Natural killer cell treated with Interleukin-12 subunit alpha and Interleukin-12 subunit beta and Interleukin-15 and Interleukin-18, amount 100 ng/mL, for 72 hours (primary cell): ENCODE results near the gene TBC1D17. TPM values are rescaled to one million over a fixed set of nuclear protein-coding genes. Genes with fewer than 3 reads are reported as not detected.
A peak's percentile ranks its signal among the peaks of the same experiment; 100 is the strongest.

Experiments used
- ATAC-seq, 2 donors: fragments of 150-1000 bp; cut with Tn5 transposase in 1 of 2; sonication (Bioruptor Pico), chemical (Tn5 transposase) in 1 of 2; 2 replicates each; pipeline ENCODE4 v1.10.0; 2021
- DNase-seq: peaks from one replicate; pipeline ENCODE4 v3.0.0; 2022; ENCODE audit warnings: low spot score
- H3K27ac Mint-ChIP-seq, 2 donors: 1 replicate in 1 of 2; 2 replicates in 1 of 2; pipeline ENCODE4 v1.8.0; 2022; ENCODE audit warnings: mixed read lengths in 2 of 2, mild to moderate bottlenecking in 1 of 2, moderate library complexity in 1 of 2
- H3K27me3 Mint-ChIP-seq, 2 donors: 1 replicate in 1 of 2; 2 replicates in 1 of 2; pipeline ENCODE4 v1.8.0; 2022; ENCODE audit warnings: mixed read lengths in 2 of 2
- H3K36me3 Mint-ChIP-seq: one replicate; pipeline ENCODE4 v1.8.0; 2022; ENCODE audit warnings: mixed read lengths
- H3K4me1 Mint-ChIP-seq, 2 donors: 1 replicate in 1 of 2; 2 replicates in 1 of 2; pipeline ENCODE4 v1.8.0; 2022; ENCODE audit warnings: low read depth in 2 of 2, mixed read lengths in 2 of 2, mild to moderate bottlenecking in 1 of 2
- H3K4me3 Mint-ChIP-seq: one replicate; pipeline ENCODE4 v1.8.0; 2022; ENCODE audit warnings: mixed read lengths
- H3K9me3 Mint-ChIP-seq: 2 replicates; pipeline ENCODE4 v1.8.0; 2022; ENCODE audit warnings: mixed read lengths
- total RNA-seq, 2 donors: library from RNA; stranded (reverse); gene quantifications; one replicate each; pipeline ENCODE4 v1.2.3, GENCODE V29; 2022

Gene TBC1D17
- total RNA-seq, 2 donors from 2014 or later: 26.0 to 34.0 TPM

- peaks cover 33 to 44% of the 10 kb centered on the region in 2 donors for H3K4me1 Mint-ChIP-seq
- peaks cover 0 to 2% of the 10 kb centered on the region in 2 donors for H3K27me3 Mint-ChIP-seq
- DNase-seq: no peak
- H3K36me3 Mint-ChIP-seq: no peaks in the 10 kb centered on the region
- no peaks in the 10 kb centered on the region for H3K9me3 Mint-ChIP-seq
- ATAC-seq: no peak
- peak overlapping the region; percentile 20 for H3K4me3 Mint-ChIP-seq
- H3K27ac Mint-ChIP-seq: peak overlapping the region; percentile 15
Observed at GRCh38 chr19:49892716-49893115, 15.2 kb downstream of the TBC1D17 start.

GRCh38 chr19:49894011-49894664 is 16.6 kb downstream of the TBC1D17 start:
- Mint-ChIP-seq H3K4me3 (peak overlapping the region; percentile 58), H3K27me3 (peaks cover 0 to 2% of the 10 kb centered on the region in 2 donors), H3K9me3 (no peaks in the 10 kb centered on the region), H3K36me3 (no peaks in the 10 kb centered on the region), H3K27ac (peak overlapping the region in 1 of 2 donors; percentile 89), H3K4me1 (peaks cover 36 to 47% of the 10 kb centered on the region in 2 donors)
- ATAC-seq: no peak
- DNase-seq: no peak

GRCh38 chr19:49894879-49895565 is 17.5 kb downstream of the TBC1D17 start:
- H3K27ac Mint-ChIP-seq: peak overlapping the region in 1 of 2 donors; percentile 89
- ATAC-seq (peak; percentile 26 to 69), DNase-seq (no peak)
- H3K27me3 Mint-ChIP-seq: peaks cover 0 to 2% of the 10 kb centered on the region in 2 donors
- peak overlapping the region; percentile 58 for H3K4me3 Mint-ChIP-seq
- no peaks in the 10 kb centered on the region for H3K9me3 Mint-ChIP-seq
- peaks cover 36 to 47% of the 10 kb centered on the region in 2 donors for H3K4me1 Mint-ChIP-seq
- H3K36me3 Mint-ChIP-seq: no peaks in the 10 kb centered on the region

DNA sequence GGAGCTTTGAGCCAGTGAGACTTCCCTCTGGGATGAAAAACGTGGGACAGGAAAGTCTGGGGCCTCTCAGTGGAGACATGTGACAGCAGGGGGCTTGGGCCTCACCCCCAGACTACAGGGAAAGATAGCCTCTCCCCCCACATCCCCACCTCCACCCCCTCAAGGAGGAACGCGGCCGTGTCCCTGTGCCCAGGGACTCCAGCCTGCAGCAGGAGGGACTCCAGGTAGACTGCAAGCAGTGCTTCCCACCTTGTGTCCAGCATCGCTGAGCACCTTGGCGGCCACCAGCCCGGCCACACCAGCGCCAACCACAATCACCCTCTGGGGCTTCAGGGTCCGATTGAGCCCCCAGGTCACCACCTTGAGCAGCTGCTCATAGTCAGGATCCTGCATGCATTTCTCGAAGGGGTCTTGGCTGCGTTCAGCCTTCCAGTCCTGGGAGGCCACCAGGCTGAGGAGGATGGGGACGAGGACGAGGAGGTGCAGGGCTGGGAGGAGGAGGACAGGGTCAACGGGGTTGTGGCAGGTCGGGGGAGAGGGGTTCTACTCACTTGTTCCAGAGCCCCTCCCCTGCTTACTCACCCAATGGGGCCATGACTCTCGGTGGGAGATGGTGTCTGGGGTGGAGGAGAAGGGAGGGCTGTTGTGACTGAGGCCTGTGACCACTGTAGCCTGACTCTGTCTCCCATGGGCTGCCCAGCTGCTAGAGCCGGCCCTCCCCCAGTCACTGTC is 18.2 kb downstream of the TBC1D17 start:
- no peak for ATAC-seq
- Mint-ChIP-seq H3K4me3 (peak overlapping the region; percentile 91), H3K36me3 (no peaks in the 10 kb centered on the region), H3K4me1 (peaks cover 36 to 46% of the 10 kb centered on the region in 2 donors), H3K9me3 (no peaks in the 10 kb centered on the region), H3K27me3 (peaks cover 0 to 2% of the 10 kb centered on the region in 2 donors), H3K27ac (peak overlapping the region; percentile 80 to 89)
- no peak for DNase-seq

DNA sequence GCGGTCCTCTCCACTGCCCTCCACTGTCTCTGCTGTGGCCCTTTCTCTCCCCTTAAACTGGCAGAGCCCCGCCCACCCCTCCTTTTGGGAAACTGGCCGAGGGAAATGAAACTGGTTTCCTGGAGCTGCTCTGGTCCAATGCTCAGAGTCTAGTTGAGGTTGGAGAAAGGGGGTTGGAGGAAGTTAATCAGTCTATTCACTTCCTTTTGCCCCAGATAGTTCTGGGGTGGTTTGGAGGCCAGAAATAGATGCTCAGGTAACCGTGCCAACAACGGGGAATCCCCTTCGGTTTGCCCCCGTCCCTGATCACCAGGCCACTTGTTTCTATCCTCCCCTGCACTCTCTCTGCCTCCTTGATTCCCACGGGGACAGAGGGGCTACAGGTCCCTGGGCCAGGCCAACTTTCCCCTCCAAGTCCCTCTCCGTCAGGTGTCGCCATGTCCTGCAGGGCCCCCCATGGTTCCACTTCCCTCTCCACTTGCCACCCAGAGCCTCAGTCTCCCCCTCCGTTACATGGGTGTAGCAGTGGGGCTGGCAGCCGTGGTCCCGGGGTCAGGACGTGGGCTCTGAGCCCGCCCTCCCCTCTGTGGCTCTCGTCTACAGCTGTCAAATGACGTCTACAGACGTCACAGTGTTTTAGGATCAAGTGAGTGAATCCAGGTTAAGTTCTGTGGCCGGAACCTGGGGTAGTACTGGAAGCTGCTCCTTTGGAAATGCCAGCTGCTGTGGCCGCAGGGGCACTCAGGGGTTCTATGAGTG is 19.5 kb downstream of the TBC1D17 start, which contains the start of gene IL4I1:
IL4I1 (minus strand) TSS at position 25 of the 759 bp plus-strand sequence. CDS start 727 bp downstream, outside the sequence.
- Mint-ChIP-seq H3K9me3 (no peaks in the 10 kb centered on the region), H3K27ac (peak within 1 kb of the TSS; percentile 80 to 89), H3K27me3 (peaks cover 0 to 2% of the 10 kb centered on the region in 2 donors), H3K4me3 (peak within 1 kb of the TSS; percentile 91), H3K36me3 (no peaks in the 10 kb centered on the region), H3K4me1 (peaks cover 36 to 42% of the 10 kb centered on the region in 2 donors)
- DNase-seq (no peak), ATAC-seq (peak; percentile 43 to 57)

DNA sequence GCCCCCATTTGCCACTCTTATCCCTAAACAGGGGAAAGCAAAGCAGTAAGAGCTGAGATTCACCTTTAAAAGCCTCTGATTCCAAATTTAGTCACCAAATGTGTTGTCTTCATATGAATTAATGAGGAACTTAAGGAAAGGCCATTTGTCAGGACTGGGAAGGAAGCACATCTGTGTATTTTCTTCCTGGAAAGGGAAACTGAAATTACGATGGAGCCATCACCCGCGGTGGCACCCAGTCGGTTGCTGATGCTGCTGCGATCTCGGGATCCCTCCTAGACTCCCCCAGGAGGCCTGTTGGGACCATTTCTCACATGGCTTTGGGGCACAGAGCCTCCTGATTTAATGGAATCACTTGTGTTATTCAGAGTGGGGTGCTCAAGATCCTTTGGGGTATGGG is 26.6 kb downstream of the TBC1D17 start:
- DNase-seq: no peak
- H3K9me3 Mint-ChIP-seq: no peaks in the 10 kb centered on the region
- no peak for ATAC-seq
- H3K27ac Mint-ChIP-seq: no peak overlapping the region
- H3K4me3 Mint-ChIP-seq: no peak overlapping the region
- H3K27me3 Mint-ChIP-seq: no peaks in the 10 kb centered on the region
- no peaks in the 10 kb centered on the region for H3K36me3 Mint-ChIP-seq
- peaks cover 5% of the 10 kb centered on the region in 2 donors for H3K4me1 Mint-ChIP-seq

DNA sequence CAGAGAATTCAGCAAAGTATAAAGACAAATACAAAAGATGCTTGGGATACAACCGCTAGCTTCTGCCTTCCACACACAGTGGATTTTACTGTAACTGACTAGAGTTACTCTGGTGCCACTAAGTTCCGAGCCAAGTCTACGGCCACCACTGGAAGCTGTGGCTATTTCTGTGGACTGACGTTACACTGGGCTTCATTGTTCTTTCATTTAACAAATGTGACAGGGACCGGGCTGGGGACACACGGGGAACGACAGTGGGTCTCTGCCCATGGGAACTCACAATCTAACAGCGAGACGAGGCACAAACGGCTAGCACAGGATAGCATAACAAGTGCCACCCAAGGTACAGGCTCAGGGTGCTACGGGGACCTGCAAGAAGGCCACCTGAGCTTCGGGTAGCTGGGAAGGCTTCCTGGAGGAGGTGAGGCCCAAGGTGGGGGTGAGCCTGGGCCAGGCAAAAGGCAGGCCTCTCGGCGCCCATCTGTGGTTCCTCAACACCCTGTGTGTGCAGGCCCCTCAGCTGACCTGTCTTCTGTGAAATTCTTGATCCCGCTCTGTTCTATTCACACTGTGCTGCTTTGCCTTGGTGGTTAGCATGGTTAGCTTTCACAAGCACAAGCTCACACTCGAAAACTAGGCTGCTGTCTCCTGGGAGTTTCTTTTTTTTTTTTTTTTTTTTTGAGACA is 29.5 kb downstream of the TBC1D17 start:
- Mint-ChIP-seq H3K9me3 (no peaks in the 10 kb centered on the region), H3K27ac (no peak overlapping the region), H3K4me3 (no peak overlapping the region), H3K4me1 (peaks cover 11 to 17% of the 10 kb centered on the region in 2 donors), H3K27me3 (no peaks in the 10 kb centered on the region), H3K36me3 (no peaks in the 10 kb centered on the region)
- DNase-seq: no peak
- no peak for ATAC-seq

GRCh38 chr19:49907745-49908446 is 30.4 kb downstream of the TBC1D17 start:
- no peak for ATAC-seq
- no peaks in the 10 kb centered on the region for H3K27me3 Mint-ChIP-seq
- no peak for DNase-seq
- no peaks in the 10 kb centered on the region for H3K36me3 Mint-ChIP-seq
- H3K27ac Mint-ChIP-seq: no peak overlapping the region
- H3K4me3 Mint-ChIP-seq: no peak overlapping the region
- H3K4me1 Mint-ChIP-seq: peaks cover 14 to 22% of the 10 kb centered on the region in 2 donors
- H3K9me3 Mint-ChIP-seq: no peaks in the 10 kb centered on the region

GRCh38 chr19:49908480-49909420 is 31.2 kb downstream of the TBC1D17 start:
- H3K4me1 Mint-ChIP-seq: peaks cover 20 to 30% of the 10 kb centered on the region in 2 donors
- no peak for ATAC-seq
- no peak overlapping the region for H3K4me3 Mint-ChIP-seq
- no peaks in the 10 kb centered on the region for H3K27me3 Mint-ChIP-seq
- DNase-seq: no peak
- H3K36me3 Mint-ChIP-seq: no peaks in the 10 kb centered on the region
- H3K27ac Mint-ChIP-seq: no peak overlapping the region
- H3K9me3 Mint-ChIP-seq: no peaks in the 10 kb centered on the region

GRCh38 chr19:49910179-49910578 is 32.7 kb downstream of the TBC1D17 start:
- ATAC-seq: no peak
- DNase-seq: no peak
- H3K4me1 Mint-ChIP-seq: peaks cover 27 to 36% of the 10 kb centered on the region in 2 donors
- no peaks in the 10 kb centered on the region for H3K9me3 Mint-ChIP-seq
- H3K27me3 Mint-ChIP-seq: no peaks in the 10 kb centered on the region
- H3K27ac Mint-ChIP-seq: peak overlapping the region in 1 of 2 donors; percentile 27
- H3K4me3 Mint-ChIP-seq: no peak overlapping the region
- peaks cover 1% of the 10 kb centered on the region for H3K36me3 Mint-ChIP-seq

- Mint-ChIP-seq H3K4me1 (peaks cover 32 to 38% of the 10 kb centered on the region in 2 donors), H3K27me3 (no peaks in the 10 kb centered on the region), H3K4me3 (peak overlapping the region; percentile 63), H3K27ac (peak overlapping the region; percentile 67 to 91), H3K36me3 (peaks cover 6% of the 10 kb centered on the region), H3K9me3 (no peaks in the 10 kb centered on the region)
- DNase-seq (no peak), ATAC-seq (peak; percentile 73 to 81)
Observed at GRCh38 chr19:49911381-49912145, 34.1 kb downstream of the TBC1D17 start.
